GM10248 (cell line): ENCODE measurements around the gene KLHL8.

Source experiments
- CTCF ChIA-PET: fragments of 300-600 bp; sonication (Branson Sonifier 250); formaldehyde crosslinking; extraction: SDS; loops from one replicate; lab custom pipeline; 2021; ENCODE audit warnings: antibody characterized with exemption; lab: Yijun Ruan, JAX
- POLR2A ChIA-PET: fragments of 350-650 bp; sonication (Branson Sonifier 250); formaldehyde crosslinking; extraction: SDS; loops from one replicate; lab custom pipeline; 2020; ENCODE audit warnings: antibody characterized with exemption; lab: Yijun Ruan, JAX
- DNase-seq: peaks from one replicate; pipeline ENCODE4 v3.0.0; 2012; ENCODE audit errors: extremely low spot score
- CTCF ChIP-seq: IDR thresholded peaks from 2 replicates; pipeline ENCODE4 v1.5.1; 2012; ENCODE audit warnings: mild to moderate bottlenecking, low read depth; ENCODE audit errors: extremely low read depth, missing control alignments, control extremely low read depth

Gene KLHL8

GRCh38 chr4:87258677-87259076 lies 38.3 kb upstream of the KLHL8 start:
- POLR2A ChIA-PET = no interaction called here
- CTCF ChIA-PET = interaction anchor here (1.4 kb wide), 1 partner anchor 23 kb away, joined by 3 read pairs; no protein-coding TSS in a partner anchor
- TF ChIP-seq CTCF = no peak
- DNase-seq = no peak

- CTCF ChIA-PET = no interaction called here
- POLR2A ChIA-PET = no interaction called here
- no peak for TF ChIP-seq CTCF
- DNase-seq = no peak
Measured at GRCh38 chr4:87257523-87257922, 37.1 kb upstream of the KLHL8 start.

DNA sequence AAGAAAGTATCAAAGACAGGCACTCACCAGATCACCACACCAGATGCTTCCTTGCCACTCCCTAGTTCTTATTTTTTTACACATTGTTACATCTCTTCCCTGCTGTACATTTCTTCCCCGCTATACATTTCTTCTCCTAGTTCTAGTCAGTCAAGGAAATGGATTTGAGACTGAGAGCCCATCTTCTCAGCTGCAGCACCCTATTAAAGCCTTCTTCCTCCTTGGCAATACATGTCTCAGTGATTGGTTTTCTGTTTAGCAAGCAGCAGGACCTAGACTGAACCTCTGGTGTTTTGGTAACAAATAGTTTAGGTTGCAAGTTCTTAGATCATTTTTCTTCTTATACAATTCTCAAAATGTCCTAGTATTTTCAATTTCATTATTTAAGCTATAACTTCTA lies 35.3 kb upstream of the KLHL8 start:
- CTCF ChIA-PET = interaction anchor here (1.0 kb wide), 1 partner anchor 9 kb away, joined by 3 read pairs; no protein-coding TSS in a partner anchor
- POLR2A ChIA-PET = no interaction called here
- DNase-seq = no peak
- no peak for TF ChIP-seq CTCF

DNA sequence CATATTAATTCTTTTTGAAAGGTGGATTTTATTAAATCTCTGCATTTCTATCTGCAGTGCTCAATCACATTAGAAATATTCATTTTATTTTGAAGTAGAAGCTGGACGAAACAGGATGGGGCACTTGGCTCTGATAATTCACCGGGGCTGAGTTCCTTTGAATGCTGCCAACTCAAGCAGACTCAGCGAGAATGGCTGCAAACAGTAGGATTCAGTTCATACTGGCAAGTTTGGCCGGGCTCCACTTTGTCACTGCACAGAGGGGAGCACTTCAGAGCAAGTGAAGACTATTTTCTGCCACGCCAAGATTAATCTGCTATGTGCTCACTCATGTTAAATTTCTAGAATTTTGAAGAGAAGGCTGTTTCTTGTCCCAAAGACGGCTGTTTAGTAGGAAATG lies 30.7 kb upstream of the KLHL8 start:
- ChIA-PET POLR2A (no interaction called here), CTCF (interaction anchor here (1.0 kb wide), 1 partner anchor 9 kb away, joined by 3 read pairs; no protein-coding TSS in a partner anchor)
- no peak for DNase-seq
- no peak for TF ChIP-seq CTCF

DNA sequence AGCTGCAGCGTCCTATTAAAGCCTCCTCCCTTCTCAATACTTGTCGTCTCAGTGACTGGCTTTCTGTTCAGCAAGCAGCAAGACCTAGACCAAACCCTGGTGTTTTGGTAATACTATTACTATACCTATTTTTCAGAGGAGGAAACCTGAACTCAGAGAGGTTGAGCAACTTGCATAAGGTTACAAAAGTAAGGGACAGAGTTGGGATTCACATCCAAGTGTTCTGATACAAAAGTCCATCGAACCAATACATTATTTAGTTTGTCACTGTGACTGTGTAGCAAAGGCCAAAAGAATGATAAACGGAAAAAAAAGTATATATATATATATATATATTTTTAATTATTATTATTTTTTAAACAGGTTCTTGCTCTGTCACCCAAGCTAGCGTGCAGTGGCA lies 29.9 kb upstream of the KLHL8 start:
- DNase-seq = no peak
- POLR2A ChIA-PET = no interaction called here
- CTCF ChIA-PET = interaction anchor here (1.0 kb wide), 1 partner anchor 8 kb away, joined by 3 read pairs; no protein-coding TSS in a partner anchor
- no peak for TF ChIP-seq CTCF

GRCh38 chr4:87249332-87250019 lies 29.1 kb upstream of the KLHL8 start:
- no peak for DNase-seq
- CTCF ChIA-PET = no interaction called here
- TF ChIP-seq CTCF = no peak
- POLR2A ChIA-PET = no interaction called here
